Measurements from ENCODE around the gene DCUN1D4.

The DCUN1D4 gene

DNA sequence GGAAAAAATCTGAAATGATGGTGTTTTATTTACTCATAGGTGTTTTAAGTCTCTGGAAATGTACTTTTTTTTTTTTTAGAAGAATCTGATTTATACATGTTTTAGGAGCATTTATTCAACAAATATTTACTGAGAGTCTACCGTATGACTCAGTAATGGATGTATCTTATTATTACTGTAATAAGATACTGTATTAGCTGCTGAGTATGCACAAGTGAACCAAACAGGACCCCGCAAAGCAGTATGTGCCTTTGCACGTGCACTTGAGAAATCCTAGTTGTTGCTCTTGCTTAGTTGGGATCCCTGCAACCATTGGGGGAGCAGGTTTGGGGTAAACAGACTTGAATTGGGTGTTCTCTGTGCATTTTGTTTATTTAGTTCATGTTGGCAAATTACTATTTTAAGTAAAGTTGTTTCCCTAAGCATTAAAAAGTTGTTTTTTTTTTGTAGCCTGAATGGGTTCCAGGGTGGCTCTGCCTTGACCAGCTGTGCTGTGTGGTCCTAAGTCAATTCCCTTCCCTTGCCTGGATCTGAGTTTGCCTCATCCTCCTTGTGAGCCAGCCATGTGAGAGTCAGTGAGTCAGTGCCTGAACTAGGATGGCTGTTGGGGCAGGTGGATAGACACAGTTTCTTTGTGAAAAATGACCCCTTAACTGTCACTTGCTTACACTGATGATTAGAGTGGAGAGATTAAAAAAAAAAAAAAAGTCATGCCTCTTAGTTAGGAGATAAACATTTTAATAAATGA is 27.7 kb downstream of the DCUN1D4 start:
- no peak for TF ChIP-seq CTCF (IDR thresholded peaks at IDR 0.05; ENCODE audit: control insufficient read depth, insufficient read depth, low read depth, low read length, missing control alignments)
- DNase-seq (ENCODE audit: low read depth) = no peak
- H3K4me3 ChIP-seq (ENCODE audit: control insufficient read depth, low read depth, low read length) = no peak overlapping the region

GRCh38 chr4:51872283-51872997 is 29.5 kb downstream of the DCUN1D4 start:
- no peak for DNase-seq (ENCODE audit: low read depth)
- no peak for TF ChIP-seq CTCF (IDR thresholded peaks at IDR 0.05; ENCODE audit: control insufficient read depth, insufficient read depth, low read depth, low read length, missing control alignments)
- H3K4me3 ChIP-seq (ENCODE audit: control insufficient read depth, low read depth, low read length) = no peak overlapping the region

DNA sequence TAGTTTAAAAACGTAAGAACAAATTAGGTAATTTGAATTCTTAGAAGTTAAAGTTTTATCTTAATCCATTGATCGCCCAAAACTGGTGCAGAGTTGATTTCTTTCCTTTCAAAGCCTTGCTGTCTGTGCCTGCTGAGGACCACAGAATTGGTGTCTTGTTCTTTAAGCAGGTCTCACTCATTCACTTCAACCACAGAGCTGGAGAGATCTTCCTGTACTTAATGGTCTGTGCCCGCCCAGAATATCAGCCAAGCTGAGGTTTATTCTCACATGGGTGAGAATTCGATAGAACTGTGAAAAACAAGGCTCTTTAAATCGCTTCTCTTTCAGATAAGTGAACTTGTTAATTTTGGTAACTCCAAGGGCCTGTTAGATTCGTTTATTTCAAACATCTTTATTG is 31.6 kb downstream of the DCUN1D4 start:
- H3K4me3 ChIP-seq (ENCODE audit: control insufficient read depth, low read depth, low read length) = no peak overlapping the region
- DNase-seq (ENCODE audit: low read depth) = no peak
- no peak for TF ChIP-seq CTCF (IDR thresholded peaks at IDR 0.05; ENCODE audit: control insufficient read depth, insufficient read depth, low read depth, low read length, missing control alignments)

DNA sequence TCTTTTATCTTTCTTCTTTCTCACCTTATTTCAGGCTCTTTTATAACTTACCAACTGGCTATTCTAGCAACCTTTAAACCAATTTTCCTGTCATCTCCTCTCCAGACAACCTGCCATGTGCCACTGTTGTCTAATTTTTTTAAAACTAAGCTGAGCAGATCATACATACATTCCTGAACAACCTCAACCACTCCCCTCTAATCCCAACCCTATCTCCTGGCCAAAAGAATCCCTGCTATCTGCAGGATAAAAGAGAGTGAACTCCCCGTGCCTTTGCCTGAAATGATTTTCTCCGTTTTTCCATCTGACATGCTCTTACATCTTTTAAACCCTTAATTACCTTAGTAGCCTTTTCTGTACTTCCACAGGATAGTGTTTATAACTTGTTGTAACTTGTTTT is 35.5 kb downstream of the DCUN1D4 start:
- H3K4me3 ChIP-seq (ENCODE audit: control insufficient read depth, low read depth, low read length) = no peak overlapping the region
- DNase-seq (ENCODE audit: low read depth) = no peak
- TF ChIP-seq CTCF (IDR thresholded peaks at IDR 0.05; ENCODE audit: control insufficient read depth, insufficient read depth, low read depth, low read length, missing control alignments) = no peak

- DNase-seq (ENCODE audit: low read depth) = peak; percentile 71
- H3K4me3 ChIP-seq (ENCODE audit: control insufficient read depth, low read depth, low read length) = no peak overlapping the region
- TF ChIP-seq CTCF (IDR thresholded peaks at IDR 0.05; ENCODE audit: control insufficient read depth, insufficient read depth, low read depth, low read length, missing control alignments) = no peak
These were observed 37.3 kb downstream of the DCUN1D4 start for GRCh38 chr4:51880016-51880915.

- no peak overlapping the region for H3K4me3 ChIP-seq (ENCODE audit: control insufficient read depth, low read depth, low read length)
- TF ChIP-seq CTCF (IDR thresholded peaks at IDR 0.05; ENCODE audit: control insufficient read depth, insufficient read depth, low read depth, low read length, missing control alignments) = no peak
- DNase-seq (ENCODE audit: low read depth) = no peak
These were observed 41.1 kb downstream of the DCUN1D4 start for GRCh38 chr4:51884055-51884454.

All from AG09309 (cell line).